SK-N-SH treated with all-trans-retinoic acid at 6 μM for 48 hours (cell line): ENCODE data around the gene SEMA7A.

ENCODE experiments used
- ATAC-seq: fragments of 200-7000 bp; cut with Tn5 transposase; 3 replicates; pipeline ENCODE4 v1.9.1; 2020; ENCODE audit warnings: mild to moderate bottlenecking, moderate library complexity
- BACH2 ChIP-seq: fragments of 250-450 bp; sonication (Bioruptor Pico); IDR thresholded peaks from 2 replicates; pipeline ENCODE4 v1.9.0; 2021; ENCODE audit warnings: mild to moderate bottlenecking, borderline replicate concordance
- CSDC2 ChIP-seq: fragments of 250-450 bp; sonication (Bioruptor Pico); IDR thresholded peaks from 2 replicates; pipeline ENCODE4 v1.5.0; 2020; ENCODE audit warnings: mild to moderate bottlenecking, moderate library complexity
- ESRRG ChIP-seq: fragments of 250-450 bp; sonication (Bioruptor Pico); IDR thresholded peaks from 2 replicates; pipeline ENCODE4 v1.6.1; 2021; ENCODE audit warnings: mild to moderate bottlenecking
- OSR1 ChIP-seq: fragments of 250-450 bp; sonication (Bioruptor Pico); IDR thresholded peaks from 2 replicates; pipeline ENCODE4 v1.8.0; 2022; ENCODE audit warnings: moderate library complexity, mild to moderate bottlenecking, inconsistent platforms
- SNAI2 ChIP-seq: fragments of 250-450 bp; sonication (Bioruptor Pico); IDR thresholded peaks from 2 replicates; pipeline ENCODE4 v1.5.0; 2020; ENCODE audit warnings: mild to moderate bottlenecking, moderate library complexity
- TOX ChIP-seq: fragments of 250-450 bp; sonication (Bioruptor Pico); IDR thresholded peaks from 2 replicates; pipeline ENCODE4 v1.8.0; 2021; ENCODE audit warnings: mild to moderate bottlenecking, moderate library complexity, borderline replicate concordance
- ZC3H10 ChIP-seq: fragments of 250-450 bp; sonication (Bioruptor Pico); IDR thresholded peaks from 2 replicates; pipeline ENCODE4 v1.5.1; 2021; ENCODE audit warnings: mild to moderate bottlenecking, moderate library complexity
- ZFP3 ChIP-seq: fragments of 250-450 bp; sonication (Bioruptor Pico); IDR thresholded peaks from 2 replicates; pipeline ENCODE4 v1.5.0; 2020; ENCODE audit warnings: mild to moderate bottlenecking, moderate library complexity
- ZFP30 ChIP-seq: fragments of 450-650 bp; formaldehyde crosslinking; IDR thresholded peaks from 2 replicates; pipeline ENCODE4 v1.5.0; 2022; ENCODE audit warnings: mild to moderate bottlenecking, moderate library complexity
- ZNF565 ChIP-seq: fragments of 450-650 bp; formaldehyde crosslinking; conservative IDR thresholded peaks from 2 replicates; pipeline ENCODE4 v1.5.0; 2020; ENCODE audit warnings: low read depth, mild to moderate bottlenecking, moderate library complexity
- TF ChIP-seq, protein P1 (sequence below): fragments of 250-450 bp; sonication (Bioruptor Pico); IDR thresholded peaks from 2 replicates; pipeline ENCODE4 v1.8.0; 2021; ENCODE audit warnings: low read depth, mild to moderate bottlenecking, moderate library complexity, borderline replicate concordance
- TF ChIP-seq, protein P2 (sequence below): fragments of 250-450 bp; sonication (Bioruptor Pico); IDR thresholded peaks from 2 replicates; pipeline ENCODE4 v1.5.0; 2020; ENCODE audit warnings: mild to moderate bottlenecking, moderate library complexity
- TF ChIP-seq, protein P3 (sequence below): fragments of 250-450 bp; sonication (Bioruptor Pico); IDR thresholded peaks from 2 replicates; pipeline ENCODE4 v1.5.1; 2021; ENCODE audit warnings: mild to moderate bottlenecking, moderate library complexity

The SEMA7A gene

DNA sequence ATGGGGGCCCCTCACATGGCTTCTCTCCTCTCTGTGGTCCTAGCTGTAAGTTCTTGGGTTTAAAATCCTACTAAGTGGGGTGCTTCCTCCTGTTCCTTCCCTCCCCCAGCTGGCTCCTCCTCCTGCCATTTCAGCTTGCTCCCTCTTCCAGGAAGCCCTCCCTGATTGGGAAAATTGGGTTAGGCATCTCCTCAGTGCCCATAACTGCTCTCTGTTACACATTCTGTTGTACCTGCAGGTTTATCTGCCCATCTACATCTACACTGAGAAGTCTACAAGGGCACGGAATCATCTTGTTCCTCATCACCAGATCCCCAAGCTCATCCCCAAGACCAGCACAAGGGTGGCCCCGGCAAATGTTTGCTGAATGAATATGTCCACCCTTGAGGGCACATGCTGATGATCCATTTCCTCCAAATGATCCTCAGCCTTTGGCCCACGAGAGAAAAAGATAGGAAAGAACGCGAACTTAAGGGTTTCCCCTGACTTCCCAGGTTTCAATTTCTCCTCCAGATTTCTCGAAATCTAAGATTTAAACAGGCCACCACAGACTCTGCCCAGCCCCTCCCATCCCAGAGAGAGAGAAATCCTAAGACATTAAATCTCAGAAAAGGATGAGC lies 3.9 kb downstream of the SEMA7A start (continued):
- TF ChIP-seq TOX (CRISPR knock-in tag) (no peak), OSR1 (CRISPR knock-in tag) (no peak), ZFP3 (no peak), ZNF565 (CRISPR knock-in tag) (no peak), ESRRG (no peak)
- TF ChIP-seq, protein P1, sequence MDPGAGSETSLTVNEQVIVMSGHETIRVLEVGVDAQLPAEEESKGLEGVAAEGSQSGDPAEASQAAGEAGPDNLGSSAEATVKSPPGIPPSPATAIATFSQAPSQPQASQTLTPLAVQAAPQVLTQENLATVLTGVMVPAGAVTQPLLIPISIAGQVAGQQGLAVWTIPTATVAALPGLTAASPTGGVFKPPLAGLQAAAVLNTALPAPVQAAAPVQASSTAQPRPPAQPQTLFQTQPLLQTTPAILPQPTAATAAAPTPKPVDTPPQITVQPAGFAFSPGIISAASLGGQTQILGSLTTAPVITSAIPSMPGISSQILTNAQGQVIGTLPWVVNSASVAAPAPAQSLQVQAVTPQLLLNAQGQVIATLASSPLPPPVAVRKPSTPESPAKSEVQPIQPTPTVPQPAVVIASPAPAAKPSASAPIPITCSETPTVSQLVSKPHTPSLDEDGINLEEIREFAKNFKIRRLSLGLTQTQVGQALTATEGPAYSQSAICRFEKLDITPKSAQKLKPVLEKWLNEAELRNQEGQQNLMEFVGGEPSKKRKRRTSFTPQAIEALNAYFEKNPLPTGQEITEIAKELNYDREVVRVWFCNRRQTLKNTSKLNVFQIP (CRISPR knock-in tag), result no peak

DNA sequence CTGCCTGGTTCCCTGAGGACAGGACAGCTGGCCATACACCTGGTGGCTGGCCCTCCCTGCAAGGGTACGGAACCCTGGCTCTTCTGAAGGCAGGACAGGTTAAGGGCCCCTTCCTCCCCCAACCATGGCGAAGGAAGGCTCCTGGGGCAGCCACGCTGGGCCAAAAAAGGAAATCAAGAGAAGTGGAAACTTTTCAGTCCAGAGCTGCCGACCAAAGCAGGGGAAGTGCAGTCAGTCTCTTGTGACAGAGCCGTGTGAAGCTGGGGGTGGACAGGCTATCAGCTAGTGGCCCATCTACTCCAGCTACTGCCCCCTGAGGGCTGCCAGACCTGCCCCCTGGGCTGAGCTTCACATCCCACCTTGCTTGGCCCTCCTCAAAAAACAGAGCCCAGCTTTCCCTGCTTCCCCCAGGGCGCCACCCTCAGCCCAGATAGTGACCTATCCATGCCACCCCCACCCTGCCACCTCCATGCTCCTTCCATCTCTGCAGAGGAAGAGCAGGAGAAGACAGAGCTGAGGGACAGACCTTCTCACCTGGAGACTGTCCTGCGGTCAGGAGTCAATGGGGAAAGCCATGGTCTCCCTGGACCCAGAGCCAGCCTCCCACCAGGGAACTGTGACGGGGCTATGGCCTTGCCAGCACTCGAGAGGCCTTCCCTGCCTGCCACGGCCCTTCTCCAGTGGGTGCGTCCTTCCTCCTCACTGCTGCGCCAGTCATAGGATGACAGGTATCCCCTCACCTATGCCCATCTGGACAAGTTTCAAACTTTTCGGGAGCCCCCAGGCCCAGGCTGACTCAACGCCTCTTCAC lies 4.6 kb downstream of the SEMA7A start:
- TF ChIP-seq, protein P2, sequence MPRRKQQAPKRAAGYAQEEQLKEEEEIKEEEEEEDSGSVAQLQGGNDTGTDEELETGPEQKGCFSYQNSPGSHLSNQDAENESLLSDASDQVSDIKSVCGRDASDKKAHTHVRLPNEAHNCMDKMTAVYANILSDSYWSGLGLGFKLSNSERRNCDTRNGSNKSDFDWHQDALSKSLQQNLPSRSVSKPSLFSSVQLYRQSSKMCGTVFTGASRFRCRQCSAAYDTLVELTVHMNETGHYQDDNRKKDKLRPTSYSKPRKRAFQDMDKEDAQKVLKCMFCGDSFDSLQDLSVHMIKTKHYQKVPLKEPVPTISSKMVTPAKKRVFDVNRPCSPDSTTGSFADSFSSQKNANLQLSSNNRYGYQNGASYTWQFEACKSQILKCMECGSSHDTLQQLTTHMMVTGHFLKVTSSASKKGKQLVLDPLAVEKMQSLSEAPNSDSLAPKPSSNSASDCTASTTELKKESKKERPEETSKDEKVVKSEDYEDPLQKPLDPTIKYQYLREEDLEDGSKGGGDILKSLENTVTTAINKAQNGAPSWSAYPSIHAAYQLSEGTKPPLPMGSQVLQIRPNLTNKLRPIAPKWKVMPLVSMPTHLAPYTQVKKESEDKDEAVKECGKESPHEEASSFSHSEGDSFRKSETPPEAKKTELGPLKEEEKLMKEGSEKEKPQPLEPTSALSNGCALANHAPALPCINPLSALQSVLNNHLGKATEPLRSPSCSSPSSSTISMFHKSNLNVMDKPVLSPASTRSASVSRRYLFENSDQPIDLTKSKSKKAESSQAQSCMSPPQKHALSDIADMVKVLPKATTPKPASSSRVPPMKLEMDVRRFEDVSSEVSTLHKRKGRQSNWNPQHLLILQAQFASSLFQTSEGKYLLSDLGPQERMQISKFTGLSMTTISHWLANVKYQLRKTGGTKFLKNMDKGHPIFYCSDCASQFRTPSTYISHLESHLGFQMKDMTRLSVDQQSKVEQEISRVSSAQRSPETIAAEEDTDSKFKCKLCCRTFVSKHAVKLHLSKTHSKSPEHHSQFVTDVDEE, result no peak
- TF ChIP-seq CSDC2 (CRISPR knock-in tag), result no peak
- TF ChIP-seq ZFP30 (CRISPR knock-in tag), result no peak
- TF ChIP-seq, protein P1 (CRISPR knock-in tag), result no peak
- TF ChIP-seq, all 23 proteins: peak for 0
- no peak for ATAC-seq

DNA sequence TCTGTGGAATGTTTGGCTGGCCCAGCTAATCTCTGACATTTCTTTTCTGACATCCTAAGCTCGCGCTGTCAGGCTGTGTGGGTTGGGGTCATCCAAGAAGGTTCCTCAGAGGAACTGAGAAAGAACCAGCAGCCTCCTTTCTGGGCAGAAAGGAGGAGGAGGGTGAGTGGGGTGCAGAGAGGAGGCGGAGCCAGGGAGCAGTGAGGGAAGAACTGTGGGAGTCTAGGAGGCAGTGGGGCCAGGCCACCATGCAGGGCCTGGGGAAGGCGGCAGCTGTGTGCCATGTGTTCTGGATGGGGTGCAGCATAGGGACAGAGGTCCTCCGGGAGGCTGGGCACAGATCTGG lies 5.3 kb downstream of the SEMA7A start:
- no peak for ATAC-seq
- TF ChIP-seq OSR1 (CRISPR knock-in tag) (no peak), SNAI2 (CRISPR knock-in tag) (no peak), ZNF565 (CRISPR knock-in tag) (no peak)
- TF ChIP-seq, all 23 proteins: peak for 0

DNA sequence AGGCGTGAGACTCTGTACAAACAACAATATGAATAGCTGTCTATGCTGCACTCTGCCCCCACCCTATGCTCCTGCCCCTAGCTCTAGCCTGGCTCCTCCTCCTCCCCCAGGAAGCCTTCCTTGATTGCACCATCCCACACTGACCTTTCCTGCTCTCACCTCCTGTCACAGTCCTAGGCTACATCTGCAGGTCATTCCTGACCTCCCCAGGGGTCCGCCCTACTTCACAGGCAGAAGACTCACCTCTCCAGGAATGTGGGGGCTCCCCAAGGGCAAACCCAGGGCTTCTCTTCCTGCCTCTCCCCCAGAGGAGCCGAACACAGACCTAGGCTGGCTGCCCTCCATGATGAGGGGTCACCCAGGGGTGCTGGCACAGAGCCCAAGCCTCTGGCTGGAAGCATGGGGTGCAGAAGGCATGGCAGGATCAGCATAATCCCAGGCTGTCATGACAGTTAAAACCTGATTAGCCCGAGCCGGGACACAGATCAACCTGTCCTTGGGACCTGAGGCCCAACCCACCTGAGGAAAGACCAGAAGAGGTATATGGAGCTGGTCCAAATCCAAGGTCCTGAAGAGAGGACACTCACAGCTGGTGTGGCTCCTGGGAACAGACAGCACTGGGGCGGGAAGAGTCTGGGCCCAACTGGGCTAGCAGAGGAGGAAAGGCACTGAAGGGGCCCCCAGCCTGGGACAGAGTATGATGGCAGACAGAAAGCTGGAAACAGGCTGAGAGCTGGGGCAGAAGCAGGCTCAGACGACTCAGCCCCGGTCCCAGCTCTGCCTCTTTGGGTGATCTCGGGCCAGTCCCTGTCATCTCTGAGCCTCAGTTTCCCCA lies 5.9 kb downstream of the SEMA7A start:
- TF ChIP-seq SNAI2 (CRISPR knock-in tag) (no peak), BACH2 (CRISPR knock-in tag) (no peak), ZC3H10 (CRISPR knock-in tag) (no peak), ESRRG (no peak)
- TF ChIP-seq, protein P1 (CRISPR knock-in tag), result no peak
- TF ChIP-seq, protein P3, sequence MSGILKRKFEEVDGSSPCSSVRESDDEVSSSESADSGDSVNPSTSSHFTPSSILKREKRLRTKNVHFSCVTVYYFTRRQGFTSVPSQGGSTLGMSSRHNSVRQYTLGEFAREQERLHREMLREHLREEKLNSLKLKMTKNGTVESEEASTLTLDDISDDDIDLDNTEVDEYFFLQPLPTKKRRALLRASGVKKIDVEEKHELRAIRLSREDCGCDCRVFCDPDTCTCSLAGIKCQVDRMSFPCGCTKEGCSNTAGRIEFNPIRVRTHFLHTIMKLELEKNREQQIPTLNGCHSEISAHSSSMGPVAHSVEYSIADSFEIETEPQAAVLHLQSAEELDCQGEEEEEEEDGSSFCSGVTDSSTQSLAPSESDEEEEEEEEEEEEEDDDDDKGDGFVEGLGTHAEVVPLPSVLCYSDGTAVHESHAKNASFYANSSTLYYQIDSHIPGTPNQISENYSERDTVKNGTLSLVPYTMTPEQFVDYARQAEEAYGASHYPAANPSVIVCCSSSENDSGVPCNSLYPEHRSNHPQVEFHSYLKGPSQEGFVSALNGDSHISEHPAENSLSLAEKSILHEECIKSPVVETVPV (CRISPR knock-in tag), result no peak
- no peak for ATAC-seq
